ENCODE results near the gene NPLOC4. TPM values are rescaled to one million over a fixed set of nuclear protein-coding genes. Genes with fewer than 3 reads are reported as not detected.

Gene NPLOC4
- total and polyA plus RNA-seq, 2 of the 8 experiments (the other 6 are each of a cell fraction or from before 2014, with no cell fraction given): 70.7 to 92.7 TPM

- Histone ChIP-seq H3K79me1 (ENCODE audit: low read depth, low read length) (peaks cover 4% of the 10 kb centered on the region; the same call in 1 of the 2 replicates), H2BK120ac (replicated peaks; ENCODE audit: low read depth, low read length) (no peak overlapping the region), H2AK5ac (ENCODE audit: low read depth, low read length) (no peak overlapping the region), H3K23ac (ENCODE audit: insufficient read length) (no peak overlapping the region), H3K14ac (ENCODE audit: insufficient read length) (no peak overlapping the region), H3K9me3 (ENCODE audit: insufficient read depth in 2 of 2, low read depth in 1 of 2, low read length in 1 of 2) (no peaks in the 10 kb centered on the region), H3K36me3 (ENCODE audit: control insufficient read depth in 2 of 4, insufficient read depth in 4 of 4, low read length in 3 of 4) (peaks cover 2 to 37% (median 27%) of the 10 kb centered on the region in 4 experiments; a peak in 7 of 8 replicates), H2BK20ac (ENCODE audit: low read length) (no peak overlapping the region), H3K4ac (replicated peaks; ENCODE audit: insufficient read length, low read depth, low read length) (no peak overlapping the region), H3K23me2 (ENCODE audit: low read depth, low read length) (no peaks in the 10 kb centered on the region), H2AFZ (ENCODE audit: low read length) (no peak overlapping the region), H3K79me2 (ENCODE audit: control insufficient read depth in 1 of 2, insufficient read depth in 2 of 2, low read length in 2 of 2) (0 out of 4 replicates have a peak, but pooled peaks cover 0 to 2% of the 10 kb centered on the region in 2 experiments), H2BK5ac (ENCODE audit: low read depth, low read length) (no peak overlapping the region), H3K4me3 (ENCODE audit: extremely low read depth in 1 of 4, insufficient read depth in 2 of 4, low read depth in 3 of 4, low read length in 4 of 4) (no peak overlapping the region), H4K5ac (ENCODE audit: insufficient read length, low read depth, low read length) (no peak overlapping the region), H3K27ac (ENCODE audit: low read depth, low read length) (no peak overlapping the region), H3K18ac (ENCODE audit: extremely low read depth, low read length) (no peak overlapping the region), H3K27me3 (replicated peaks in 1 of 4; ENCODE audit: control insufficient read depth in 3 of 4, extremely low read depth in 1 of 4, insufficient read depth in 3 of 4, low read length in 3 of 4) (no peaks in the 10 kb centered on the region), H3K4me1 (replicated peaks in 1 of 4; ENCODE audit: control insufficient read depth in 3 of 4, insufficient read depth in 4 of 4, low read length in 3 of 4) (no peaks in the 10 kb centered on the region), H4K20me1 (replicated peaks in 1 of 2; ENCODE audit: control insufficient read depth in 1 of 2, insufficient read depth in 2 of 2, low read length in 2 of 2) (peaks cover 0 to 22% of the 10 kb centered on the region in 2 experiments), H3K9ac (replicated peaks in 1 of 4; ENCODE audit: extremely low read depth in 1 of 4, low read depth in 3 of 4, low read length in 3 of 4) (no peak overlapping the region), H3K4me2 (ENCODE audit: insufficient read depth in 1 of 2, low read depth in 2 of 2, low read length in 2 of 2) (no peak overlapping the region), H3K56ac (replicated peaks; ENCODE audit: insufficient read length, low read depth, low read length) (no peak overlapping the region), H4K8ac (ENCODE audit: extremely low read depth, insufficient read depth, low read length) (no peak overlapping the region), H2BK15ac (ENCODE audit: low read length) (no peak overlapping the region), H2BK12ac (ENCODE audit: low read depth, low read length) (no peak overlapping the region), H4K91ac (replicated peaks; ENCODE audit: insufficient read length, low read length) (no peak overlapping the region)
- CTCF ChIA-PET (ENCODE audit: partially characterized antibody): interaction anchor here (0.8 to 1.3 kb wide), 3 partner anchors 9 to 293 kb away, joined by 3 read pairs; no protein-coding TSS in a partner anchor
- POLR2A ChIA-PET (ENCODE audit: partially characterized antibody): interaction anchor here (0.6 to 1.5 kb wide), 4 partner anchors 7 to 75 kb away, joined by 3 to 4 read pairs (median 3); no protein-coding TSS in a partner anchor
- DNase-seq (ENCODE audit: low read depth in 1 of 2, low spot score in 2 of 2) (no peak), FAIRE-seq (no peak)
- 86% methylated on average over 24 of the region's 24 CpGs; no CpG with 5 or more reads in 1 of the 2 experiments for WGBS, 2 experiments (ENCODE audit: extremely low coverage in 1 of 2, insufficient coverage in 1 of 2, insufficient read length in 1 of 2, insufficient replicate concordance in 2 of 2, low coverage in 1 of 2, low lambda C conversion rate in 2 of 2, missing lambda C conversion rate in 1 of 2)
- TF ChIP-seq EP300 (IDR thresholded peaks at IDR 0.05; ENCODE audit: borderline replicate concordance in 1 of 2, low read depth in 2 of 2, low read length in 2 of 2) (no peak), ATF2 (IDR thresholded peaks at IDR 0.05; ENCODE audit: low read length) (no peak), RXRA (IDR thresholded peaks at IDR 0.05; ENCODE audit: insufficient read depth, low read depth, low read length) (no peak), CBX5 (IDR thresholded peaks at IDR 0.05; ENCODE audit: low read depth, low read length) (no peak), ASH2L (IDR thresholded peaks at IDR 0.05; ENCODE audit: low read length) (no peak), POLR2A (IDR thresholded peaks at IDR 0.05; ENCODE audit: control extremely low read depth in 1 of 2, low read depth in 2 of 2, low read length in 2 of 2) (no peak), EZH2 (IDR thresholded peaks at IDR 0.05; ENCODE audit: low read depth, low read length, severe bottlenecking) (no peak), TAF7 (optimal IDR thresholded peaks at IDR 0.05; ENCODE audit: borderline replicate concordance, low read depth, low read length) (no peak), HDAC6 (IDR thresholded peaks at IDR 0.05; ENCODE audit: low read depth, low read length) (no peak), TAF1 (IDR thresholded peaks at IDR 0.05; ENCODE audit: low read depth, low read length) (no peak)
These were observed 91.6 kb downstream of the NPLOC4 start for GRCh38 chr17:81545160-81545949.

Measured in H1 (cell line).